Pancreas (tissue), 10 donors: ENCODE data around the gene TBX21. TPM values are rescaled to one million over a fixed set of nuclear protein-coding genes. Genes with fewer than 3 reads are reported as not detected.

ENCODE experiments used
- ATAC-seq, 4 donors: fragments of 200-7000 bp; cut with Tn5 transposase; one replicate each; pipeline versions ENCODE4 v1.8.0 to v1.9.1; 2020; ENCODE audit warnings: mild to moderate bottlenecking in 4 of 4, moderate library complexity in 4 of 4
- DNase-seq, 6 donors: peaks; one replicate each; pipeline ENCODE4 v3.0.0-alpha.2; 2020
- FAIRE-seq: peaks from 2 replicates; lab custom pipeline; 2012; peaks lifted over from hg19 to GRCh38; lab: Jason Lieb, UNC
- H3K27ac ChIP-seq, 4 donors: fragments of 200-600 bp; sonication (generic); 1 replicate in 3 of 4; 2 replicates in 1 of 4; pipeline versions ENCODE4 v1.5.0 to v1.8.0; 2020
- H3K27me3 ChIP-seq, 4 donors: fragments of 200-600 bp; one replicate each; pipeline ENCODE4 v1.8.0; 2021
- H3K36me3 ChIP-seq, 3 donors: fragments of 200-600 bp; sonication (generic) in 1 of 3; one replicate each; pipeline versions ENCODE4 v1.5.0 to v1.8.0; 2020 to 2021
- H3K4me1 ChIP-seq, 3 donors: fragments of 200-600 bp; one replicate each; pipeline ENCODE4 v1.8.0; 2021
- H3K4me3 ChIP-seq, 4 donors: fragments of 200-600 bp; sonication (generic) in 2 of 4; one replicate each; pipeline versions ENCODE4 v1.5.0 to v1.8.0; 2020 to 2021
- H3K9me3 ChIP-seq, 4 donors: fragments of 200-600 bp; one replicate each; pipeline ENCODE4 v1.8.0; 2021
- CTCF ChIP-seq, 4 donors: fragments of 200-600 bp; sonication (generic) in 3 of 4; IDR thresholded peaks; one replicate each; pipeline versions ENCODE4 v1.5.0 to v1.8.0; 2021; ENCODE audit warnings: antibody characterized with exemption in 4 of 4
- WGBS, 2 donors: extraction: QIAGEN DNeasy Blood & Tissue Kit; methylation state at CpG; one replicate each; pipeline ENCODE4 v1.1.7; 2013; 5-methylcytosine and 5-hydroxymethylcytosine counted together
- intact Hi-C, 3 donors: fragments of 100-400 bp; cut with DNase I; formaldehyde crosslinking; loops; one replicate each; pipeline versions ENCODE4 v1.11.1 to v1.14.2; 2022
- polyA plus RNA-seq, 2 donors: library from polyadenylated mRNA; stranded (reverse); fragments of 200-250 nt; gene quantifications; one replicate each; pipeline ENCODE4 v1.2.3, GENCODE V29; 2013
- total RNA-seq, 6 donors: library from RNA; stranded (reverse); fragmentation: NEBNext Ultra II Directional in 4 of 6; extraction: Animal tissue kit (Norgen Biotek cat#: 25700) in 4 of 6; gene quantifications; one replicate each; pipeline versions ENCODE4 v1.2.1 to v1.2.4, GENCODE V29; 2021 to 2023
- donor health status: healthy with polysubstance abuse.
- donor health status: DM: no; HTN: no; CAD: no; lungs with moderate emphysema.
- donor health status: DM: no; HTN: no; CAD: no.
- donor health status: control.
- donor health status: control.
- donor health status: Bipolar disorder and iron deficiency.
- donor health status: DM: yes; HTN: yes; CAD: no.
- donor health status: DM: no; HTN: no; CAD: no.
- donor health status: DM: no; HTN: no; CAD: no.
- donor health status: DM: yes; HTN: yes; CAD: no.

Gene TBX21
- total and polyA plus RNA-seq, 8 donors: 0.09 to 0.40 (median 0.17) TPM; not detected in 2

DNA sequence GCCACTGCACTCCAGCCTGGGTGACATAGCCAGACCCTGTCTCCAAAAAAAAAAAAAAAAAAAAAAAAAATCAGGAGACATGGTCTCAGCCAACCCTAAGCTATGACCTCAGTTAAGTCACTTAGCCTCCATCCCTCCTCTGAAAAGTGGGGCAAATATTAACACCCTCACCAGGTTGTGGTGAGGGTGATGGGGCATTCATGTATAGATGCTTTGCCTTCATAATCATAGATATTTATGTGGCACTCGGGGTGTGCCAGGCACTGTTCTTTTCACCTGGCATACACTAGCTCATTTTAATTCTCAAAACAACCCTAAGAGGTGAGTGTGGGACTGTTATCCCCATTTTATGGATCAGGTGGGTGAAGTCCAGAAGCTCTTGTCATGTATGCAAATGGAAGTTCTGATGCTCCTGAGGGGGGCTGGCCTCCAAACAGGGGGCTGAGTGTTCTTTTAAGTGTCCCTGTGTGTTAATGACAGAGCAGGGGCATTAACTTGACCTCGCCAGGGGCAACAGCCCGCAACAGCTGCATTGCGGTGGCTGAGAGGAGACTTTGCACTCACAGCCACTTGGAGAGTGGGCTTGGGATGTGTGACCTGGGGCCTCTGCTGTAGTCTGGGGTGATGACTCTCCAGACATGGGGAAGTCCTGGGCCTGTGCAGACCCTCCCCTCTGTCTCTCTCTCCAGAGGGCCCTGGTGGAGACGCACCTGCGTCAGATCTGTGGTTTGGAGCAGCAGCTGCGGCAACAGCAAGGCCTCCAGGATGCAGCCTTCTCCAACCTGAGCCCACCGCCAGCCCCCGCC, 34.9 kb upstream of the TBX21 start:
- DNase-seq (peak in 1 of 6 donors; percentile 45), FAIRE-seq (no peak), ATAC-seq (no peak)
- Histone ChIP-seq H3K9me3 (no peaks in the 10 kb centered on the region), H3K27ac (no peak overlapping the region), H3K36me3 (no peaks in the 10 kb centered on the region), H3K27me3 (no peaks in the 10 kb centered on the region), H3K4me3 (no peak overlapping the region), H3K4me1 (peaks cover 0 to under 1% (median 0%) of the 10 kb centered on the region in 3 donors)
- intact Hi-C loops: loop anchor here in 1 of 3 donors (10.0 kb wide), 1 partner anchor 107 kb away; no protein-coding TSS in a partner anchor
- TF ChIP-seq CTCF (IDR thresholded peaks at IDR 0.05): no peak
- 70 to 73% methylated on average over 9 of the region's 9 CpGs for WGBS, 2 donors

- no peaks in the 10 kb centered on the region for H3K36me3 ChIP-seq
- intact Hi-C loops: loop anchor here in 1 of 3 donors (10.0 kb wide), 1 partner anchor 106 kb away; no protein-coding TSS in a partner anchor
- no peaks in the 10 kb centered on the region for H3K9me3 ChIP-seq
- FAIRE-seq: no peak
- peak; percentile 91 to 93 (median 92) for TF ChIP-seq CTCF (IDR thresholded peaks at IDR 0.05)
- DNase-seq: peak in 3 of 6 donors; percentile 64 to 89 (median 65)
- ATAC-seq: peak in 3 of 4 donors; percentile 24 to 40 (median 29)
- H3K27ac ChIP-seq: no peak overlapping the region
- WGBS, 2 donors: 57% methylated on average over 25 of the region's 25 CpGs
- H3K4me3 ChIP-seq: no peak overlapping the region
- no peaks in the 10 kb centered on the region for H3K4me1 ChIP-seq
- no peaks in the 10 kb centered on the region for H3K27me3 ChIP-seq
Measured at GRCh38 chr17:47698749-47699535, 34.1 kb upstream of the TBX21 start.

DNA sequence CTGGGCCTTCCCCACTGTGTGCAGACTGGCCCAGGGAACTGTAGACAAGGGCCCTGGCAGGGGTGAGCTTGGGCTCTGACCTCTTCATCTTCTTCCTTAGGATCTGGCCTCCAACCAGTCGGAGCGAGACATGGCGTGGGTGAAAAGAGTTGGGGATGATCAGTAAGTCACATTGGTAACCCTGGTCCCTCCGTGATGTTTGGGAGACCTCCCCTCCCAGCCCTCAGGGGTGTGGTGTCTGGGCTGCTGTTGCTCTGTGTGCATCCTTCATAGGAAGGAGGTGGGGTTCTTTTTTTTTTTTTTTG, 33.5 kb upstream of the TBX21 start:
- no peaks in the 10 kb centered on the region for H3K9me3 ChIP-seq
- no peak for FAIRE-seq
- no peak for TF ChIP-seq CTCF (IDR thresholded peaks at IDR 0.05)
- no peak overlapping the region for H3K27ac ChIP-seq
- ATAC-seq: no peak
- H3K4me3 ChIP-seq: no peak overlapping the region
- H3K4me1 ChIP-seq: no peaks in the 10 kb centered on the region
- intact Hi-C loops: loop anchor here in 1 of 3 donors (10.0 kb wide), 1 partner anchor 105 kb away; no protein-coding TSS in a partner anchor
- peak in 1 of 6 donors; percentile 43 for DNase-seq
- H3K27me3 ChIP-seq: no peaks in the 10 kb centered on the region
- no peaks in the 10 kb centered on the region for H3K36me3 ChIP-seq
- whole genome bisulfite sequencing, 2 donors: 95 to 96% methylated on average over 4 of the region's 4 CpGs

DNA sequence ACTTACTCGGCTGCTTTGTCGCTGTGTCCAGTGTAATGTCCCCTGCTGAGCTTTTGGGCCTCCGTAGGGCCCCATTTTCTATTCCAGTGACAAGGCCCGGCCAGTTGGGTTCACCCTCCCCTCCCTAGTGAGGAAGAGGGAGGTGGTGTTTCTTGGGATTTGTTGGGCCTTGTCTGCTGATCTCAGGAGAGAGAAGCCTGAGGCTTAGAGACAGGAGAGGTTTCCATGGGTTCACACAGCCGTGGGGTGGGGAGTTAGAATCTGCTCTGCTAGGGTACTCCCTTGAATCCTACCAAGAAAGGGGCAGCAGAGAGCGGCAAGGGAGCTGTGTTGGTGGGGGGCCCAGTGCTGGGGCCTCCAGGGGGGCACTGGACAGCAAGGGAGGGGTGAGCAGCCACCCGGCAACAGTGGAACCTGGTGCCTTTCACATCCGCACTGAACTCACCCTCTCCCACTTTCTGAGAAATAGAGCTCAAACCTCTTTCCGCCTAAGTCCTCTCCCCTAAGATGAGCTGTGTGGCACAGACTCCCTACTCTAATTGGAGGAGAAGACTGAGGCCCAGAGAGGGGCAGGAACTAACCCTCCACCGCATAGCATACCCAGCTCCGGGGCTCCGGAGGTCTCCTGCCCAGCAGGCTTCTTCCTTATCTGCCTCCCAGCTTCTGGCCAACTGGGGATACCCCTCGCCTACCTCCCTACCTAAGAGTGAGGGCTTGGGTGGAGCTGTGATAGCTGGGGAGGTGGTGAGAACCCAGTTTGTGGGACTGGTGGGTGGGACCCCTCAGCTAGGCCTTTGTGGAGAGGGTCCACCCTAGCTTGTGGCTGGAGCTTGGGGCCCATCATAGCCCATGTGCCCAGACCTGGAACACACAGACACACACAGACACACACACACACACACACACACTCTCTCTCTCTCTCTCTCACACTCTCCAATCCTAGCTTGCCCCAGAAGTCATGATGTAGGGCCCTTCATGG, 32.3 kb upstream of the TBX21 start:
- intact Hi-C loops: no loop called here
- peak in 1 of 6 donors; percentile 23 for DNase-seq
- no peak for TF ChIP-seq CTCF (IDR thresholded peaks at IDR 0.05)
- H3K27ac ChIP-seq: no peak overlapping the region
- no peak for FAIRE-seq
- no peaks in the 10 kb centered on the region for H3K4me1 ChIP-seq
- H3K36me3 ChIP-seq: no peaks in the 10 kb centered on the region
- H3K4me3 ChIP-seq: no peak overlapping the region
- H3K27me3 ChIP-seq: no peaks in the 10 kb centered on the region
- no peak for ATAC-seq
- no peaks in the 10 kb centered on the region for H3K9me3 ChIP-seq
- WGBS, 2 donors: 84 to 88% methylated on average over 13 of the region's 13 CpGs
